DOHH2 (cell line): ENCODE results near the gene TXLNB.

Experiments used
- CTCF ChIP-seq: fragments of 200-600 bp; sonication (generic); IDR thresholded peaks from one replicate; pipeline ENCODE4 v1.5.1; 2014; ENCODE audit warnings: antibody characterized with exemption, mild to moderate bottlenecking, low read depth, low read length; ENCODE audit not compliant: poor library complexity, severe bottlenecking
- EZH2phosphoT487 ChIP-seq: fragments of 200-600 bp; sonication (generic); IDR thresholded peaks from 2 replicates; pipeline ENCODE4 v1.6.1; 2017; ENCODE audit warnings: borderline replicate concordance, mild to moderate bottlenecking, antibody characterized with exemption, low read length, moderate library complexity, mixed read lengths

DNA sequence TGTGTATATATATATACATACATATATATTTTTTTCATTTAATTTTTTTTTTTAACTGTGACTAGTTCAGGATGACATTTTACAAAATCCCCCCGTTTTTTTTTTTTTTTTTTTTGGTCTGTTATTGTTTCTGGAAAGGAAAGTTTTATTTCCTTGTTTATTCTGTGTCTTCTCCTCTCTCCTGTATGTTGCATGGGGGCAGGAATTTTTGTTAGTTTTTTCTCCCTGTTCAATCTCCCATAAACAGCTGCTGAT, 32.4 kb upstream of the TXLNB start:
- TF ChIP-seq CTCF (no peak), EZH2phosphoT487 (no peak)
